Neural cell (in vitro differentiated cells): ENCODE results near the gene THAP12.
"Not testable (repeated sequence)": the region's sequence is repeated elsewhere in the genome, so short reads cannot be mapped to it uniquely, and the experiment has no call there.

Experiments used
- EZH2 ChIP-seq: fragments of 200-600, 300-800 bp; shearing (Covaris generic), sonication (generic); IDR thresholded peaks from 2 replicates; pipeline ENCODE4 v1.6.1; 2014; ENCODE audit warnings: antibody characterized with exemption, low read length, borderline replicate concordance, mild to moderate bottlenecking; ENCODE audit not compliant: insufficient read depth, poor library complexity, severe bottlenecking
- TF ChIP-seq, protein P1 (sequence below): fragments of 450-650 bp; IDR thresholded peaks from 2 replicates; pipeline ENCODE4 v1.5.1; 2014; ENCODE audit warnings: antibody characterized with exemption, mild to moderate bottlenecking, moderate library complexity; ENCODE audit not compliant: poor library complexity, severe bottlenecking

DNA sequence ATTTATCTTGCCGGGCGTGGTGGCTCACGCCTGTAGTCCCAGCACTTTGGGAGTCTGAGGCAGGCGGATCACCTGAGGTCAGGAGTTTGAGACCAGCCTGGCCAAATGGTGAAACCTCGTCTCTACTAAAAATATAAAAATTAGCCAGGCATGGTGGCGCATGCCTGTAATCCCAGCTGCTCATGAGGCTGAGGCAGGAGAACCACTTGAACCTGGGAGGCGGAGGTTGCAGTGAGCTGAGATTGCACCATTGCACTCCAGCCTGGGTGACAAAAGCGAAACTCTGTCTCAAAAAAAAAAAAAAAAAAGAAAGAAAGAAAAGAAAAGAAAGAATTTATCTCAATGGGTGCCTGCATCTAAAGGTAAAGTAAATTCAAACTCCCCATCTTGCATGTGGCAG lies 20.6 kb upstream of the THAP12 start:
- TF ChIP-seq, protein P1, sequence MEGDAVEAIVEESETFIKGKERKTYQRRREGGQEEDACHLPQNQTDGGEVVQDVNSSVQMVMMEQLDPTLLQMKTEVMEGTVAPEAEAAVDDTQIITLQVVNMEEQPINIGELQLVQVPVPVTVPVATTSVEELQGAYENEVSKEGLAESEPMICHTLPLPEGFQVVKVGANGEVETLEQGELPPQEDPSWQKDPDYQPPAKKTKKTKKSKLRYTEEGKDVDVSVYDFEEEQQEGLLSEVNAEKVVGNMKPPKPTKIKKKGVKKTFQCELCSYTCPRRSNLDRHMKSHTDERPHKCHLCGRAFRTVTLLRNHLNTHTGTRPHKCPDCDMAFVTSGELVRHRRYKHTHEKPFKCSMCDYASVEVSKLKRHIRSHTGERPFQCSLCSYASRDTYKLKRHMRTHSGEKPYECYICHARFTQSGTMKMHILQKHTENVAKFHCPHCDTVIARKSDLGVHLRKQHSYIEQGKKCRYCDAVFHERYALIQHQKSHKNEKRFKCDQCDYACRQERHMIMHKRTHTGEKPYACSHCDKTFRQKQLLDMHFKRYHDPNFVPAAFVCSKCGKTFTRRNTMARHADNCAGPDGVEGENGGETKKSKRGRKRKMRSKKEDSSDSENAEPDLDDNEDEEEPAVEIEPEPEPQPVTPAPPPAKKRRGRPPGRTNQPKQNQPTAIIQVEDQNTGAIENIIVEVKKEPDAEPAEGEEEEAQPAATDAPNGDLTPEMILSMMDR = not testable (repeated sequence)
- not testable (repeated sequence) for TF ChIP-seq EZH2
